ENCODE results near the gene AGPAT4.

- TF ChIP-seq, protein P1, sequence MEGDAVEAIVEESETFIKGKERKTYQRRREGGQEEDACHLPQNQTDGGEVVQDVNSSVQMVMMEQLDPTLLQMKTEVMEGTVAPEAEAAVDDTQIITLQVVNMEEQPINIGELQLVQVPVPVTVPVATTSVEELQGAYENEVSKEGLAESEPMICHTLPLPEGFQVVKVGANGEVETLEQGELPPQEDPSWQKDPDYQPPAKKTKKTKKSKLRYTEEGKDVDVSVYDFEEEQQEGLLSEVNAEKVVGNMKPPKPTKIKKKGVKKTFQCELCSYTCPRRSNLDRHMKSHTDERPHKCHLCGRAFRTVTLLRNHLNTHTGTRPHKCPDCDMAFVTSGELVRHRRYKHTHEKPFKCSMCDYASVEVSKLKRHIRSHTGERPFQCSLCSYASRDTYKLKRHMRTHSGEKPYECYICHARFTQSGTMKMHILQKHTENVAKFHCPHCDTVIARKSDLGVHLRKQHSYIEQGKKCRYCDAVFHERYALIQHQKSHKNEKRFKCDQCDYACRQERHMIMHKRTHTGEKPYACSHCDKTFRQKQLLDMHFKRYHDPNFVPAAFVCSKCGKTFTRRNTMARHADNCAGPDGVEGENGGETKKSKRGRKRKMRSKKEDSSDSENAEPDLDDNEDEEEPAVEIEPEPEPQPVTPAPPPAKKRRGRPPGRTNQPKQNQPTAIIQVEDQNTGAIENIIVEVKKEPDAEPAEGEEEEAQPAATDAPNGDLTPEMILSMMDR (IDR thresholded peaks at IDR 0.05; ENCODE audit: poor library complexity): no peak
- TF ChIP-seq EZH2phosphoT487 (IDR thresholded peaks at IDR 0.05; ENCODE audit: low read depth, severe bottlenecking, unreplicated experiment): no peak
Measured at GRCh38 chr6:161274898-161275297, 1.0 kb upstream of the AGPAT4 start.

All from hepatocyte (in vitro differentiated cells).